ENCODE data around the gene MVD. TPM values are rescaled to one million over a fixed set of nuclear protein-coding genes. Genes with fewer than 3 reads are reported as not detected.
A peak's percentile ranks its signal among the peaks of the same experiment; 100 is the strongest.

The MVD gene
- total RNA-seq: 22.9 TPM
- long read RNA-seq, transcript MVD-201 (10 exons, 1,823 nt): major isoform, 96 of 132 reads
- long read RNA-seq, partial matches to known transcripts: 9 of 132 reads
- long read RNA-seq, other reads (novel, unspliced or antisense): 25 of 132 reads

- DNase-seq (ENCODE audit: low spot score): peak; percentile 99
Measured at GRCh38 chr16:88662843-88663606, at the start of gene MVD. TSS of gene MVD (minus strand) at chr16:88663091. CDS start at chr16:88663080, 11 bp downstream.

DNA sequence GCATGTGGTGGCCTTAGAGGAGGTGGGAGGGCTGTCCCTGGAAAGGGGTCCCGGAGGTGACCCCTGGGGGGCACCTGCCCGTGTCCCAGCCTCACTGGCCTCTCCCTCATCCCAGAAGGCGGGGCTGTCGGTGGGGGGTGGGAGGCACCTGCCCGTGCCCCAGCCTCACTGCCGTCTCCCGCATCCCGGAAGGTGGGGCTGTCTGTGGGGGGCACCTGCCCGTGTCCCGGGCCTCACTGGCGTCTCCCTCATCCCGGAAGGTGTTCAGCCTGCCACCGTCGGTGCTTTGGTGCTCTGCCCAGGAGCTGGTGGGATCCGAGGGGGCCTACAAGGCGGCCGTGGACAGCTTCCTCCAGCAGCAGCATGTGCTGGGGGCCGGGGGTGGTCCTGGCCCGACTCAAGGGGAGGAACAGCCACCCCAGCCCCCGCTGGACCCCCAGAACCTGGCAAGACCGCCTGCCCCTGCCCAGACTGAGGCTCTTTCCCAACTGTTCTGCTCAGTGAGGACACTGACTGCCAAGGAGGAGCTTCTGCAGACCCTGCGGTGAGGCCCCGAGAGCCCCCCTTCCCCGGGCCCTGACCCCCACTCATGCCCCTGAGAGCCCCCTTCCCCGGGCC is 49.6 kb upstream of the MVD start:
- no peak for DNase-seq (ENCODE audit: low spot score)

DNA sequence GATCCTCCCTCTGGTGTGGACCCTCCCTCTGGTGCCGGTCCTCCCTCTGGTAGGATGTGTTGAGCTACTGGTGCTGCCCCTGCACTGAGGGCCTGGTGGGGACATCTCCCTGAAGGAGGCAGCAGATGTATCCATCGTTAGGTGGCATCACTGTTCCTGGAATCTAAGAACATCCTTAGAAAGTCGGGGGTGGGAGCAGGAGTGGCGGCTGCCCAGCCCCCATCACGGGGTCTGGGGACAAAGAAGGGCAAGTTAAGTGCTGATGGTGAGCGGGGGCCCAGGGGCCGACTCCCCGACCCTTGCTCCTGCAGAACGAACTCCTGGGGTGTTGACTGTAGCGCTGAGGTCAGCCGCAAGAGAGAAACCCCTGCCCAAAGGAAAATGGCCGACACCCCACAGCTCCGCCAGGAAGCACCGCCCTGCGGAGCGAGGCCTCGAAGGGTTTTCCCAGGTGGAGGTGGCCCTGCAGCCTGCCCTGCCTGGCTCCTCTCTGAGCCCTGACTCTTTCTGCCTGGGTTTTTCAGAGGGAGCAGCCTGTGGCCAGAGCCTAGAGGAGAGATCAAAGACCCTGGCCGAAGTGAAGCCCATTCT is 49.0 kb upstream of the MVD start:
- no peak for DNase-seq (ENCODE audit: low spot score)

- no peak for DNase-seq (ENCODE audit: low spot score)
Measured at GRCh38 chr16:88710556-88710955, 47.7 kb upstream of the MVD start.

- DNase-seq (ENCODE audit: low spot score): no peak
Measured at GRCh38 chr16:88706965-88707826, 44.3 kb upstream of the MVD start.

DNA sequence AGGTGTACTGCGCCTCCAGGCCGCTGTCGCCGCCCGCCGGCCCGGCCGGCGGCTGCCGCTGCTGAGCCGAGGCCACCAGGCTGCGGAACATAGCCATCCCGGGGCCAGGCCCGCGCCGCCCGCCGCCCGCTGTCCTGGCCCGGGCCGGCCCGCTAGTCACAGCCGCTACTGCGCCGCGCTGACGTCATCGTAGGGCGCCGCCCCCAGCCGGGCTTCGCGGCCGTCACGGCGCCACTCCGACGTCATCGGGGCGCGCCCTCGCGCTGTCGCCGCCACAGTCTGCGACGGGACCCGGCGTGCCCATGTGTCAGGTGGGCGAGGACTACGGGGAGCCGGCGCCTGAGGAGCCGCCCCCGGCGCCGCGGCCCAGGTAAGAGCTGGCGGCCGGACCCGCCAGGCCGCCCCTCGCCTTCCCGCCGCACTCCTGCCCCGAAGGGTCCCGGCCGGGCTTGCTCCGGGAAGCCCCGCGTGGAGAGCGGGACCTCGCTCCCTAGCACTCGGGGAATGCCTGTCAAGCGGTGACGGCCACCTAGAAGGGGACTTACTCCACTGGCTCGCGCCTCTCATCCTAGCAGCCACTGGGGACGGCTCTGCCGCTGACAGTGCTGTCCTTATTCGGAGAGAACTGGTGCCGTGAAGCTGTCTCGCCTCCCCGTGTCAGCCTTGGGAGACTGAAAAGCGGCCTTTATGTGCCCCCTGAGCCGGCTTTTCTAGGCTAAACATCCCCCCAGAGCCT is 43.5 kb upstream of the MVD start, which contains the start of the genes CTU2 and RNF166:
Gene CTU2, plus strand, starts transcription at position 275 of the 736 bp plus-strand sequence. Its CDS starts 28 bp downstream, at position 303.
Gene RNF166, minus strand, starts transcription at position 180 of the 736 bp plus-strand sequence. Its CDS starts 83 bp downstream, at position 97.
- peak; percentile 97 for DNase-seq (ENCODE audit: low spot score)

DNA sequence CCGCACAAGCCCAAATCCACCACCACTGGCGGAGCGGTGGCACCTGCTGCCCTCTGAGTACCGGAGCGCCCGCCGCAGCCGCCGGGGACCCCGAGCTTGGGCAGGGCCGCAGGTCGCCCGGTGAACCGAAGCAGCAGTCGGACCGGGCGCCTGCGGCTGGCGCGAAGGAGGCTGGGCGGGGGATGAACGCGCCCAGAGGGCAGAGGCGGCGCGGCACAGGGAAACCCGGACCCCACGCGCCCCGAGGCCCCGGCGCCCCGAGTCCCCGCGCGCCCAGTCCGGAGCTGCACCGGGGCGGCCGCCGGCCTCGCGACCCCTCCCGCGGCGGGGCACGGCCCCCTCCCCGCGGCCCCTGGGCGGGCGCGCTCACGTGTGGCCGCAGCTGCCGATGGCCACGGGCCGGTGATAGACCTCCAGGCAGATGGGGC is 42.9 kb upstream of the MVD start:
- DNase-seq (ENCODE audit: low spot score): no peak

DNA sequence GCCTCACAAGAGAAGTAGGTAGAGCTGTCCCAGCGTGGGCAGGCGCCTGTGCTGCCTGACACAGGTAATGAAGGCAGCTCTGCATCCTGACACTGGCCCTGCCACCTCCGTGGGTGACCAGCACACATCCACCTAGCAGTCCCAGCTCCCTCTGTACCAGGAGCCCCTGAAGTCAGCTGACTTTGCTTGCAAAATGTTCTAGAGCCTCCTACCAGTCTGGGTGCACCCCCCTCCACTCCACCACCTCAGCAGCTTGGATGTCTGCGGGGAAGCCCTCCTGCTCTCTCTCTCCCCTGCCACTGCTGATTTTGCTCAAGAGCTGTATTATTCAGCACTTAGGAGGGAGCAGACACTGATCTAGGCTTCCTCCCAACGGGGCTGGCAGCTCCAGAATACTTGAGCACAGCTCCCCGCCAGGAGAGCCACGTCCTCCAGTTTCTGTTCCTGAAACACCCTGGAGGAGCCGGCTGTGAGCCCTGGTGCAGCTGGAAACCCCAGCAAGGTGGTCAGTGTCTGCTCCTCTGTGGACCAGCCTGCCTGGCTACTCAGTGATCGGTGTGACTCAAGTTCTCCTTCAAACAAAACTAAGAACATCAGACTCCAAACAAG is 42.3 kb upstream of the MVD start:
- DNase-seq (ENCODE audit: low spot score): no peak

- DNase-seq (ENCODE audit: low spot score): no peak
Measured at GRCh38 chr16:88703486-88704309, 40.8 kb upstream of the MVD start.

GRCh38 chr16:88702371-88703210 is 39.7 kb upstream of the MVD start:
- DNase-seq (ENCODE audit: low spot score): no peak

- DNase-seq (ENCODE audit: low spot score): no peak
Measured at GRCh38 chr16:88701581-88702370, 38.9 kb upstream of the MVD start.

DNA sequence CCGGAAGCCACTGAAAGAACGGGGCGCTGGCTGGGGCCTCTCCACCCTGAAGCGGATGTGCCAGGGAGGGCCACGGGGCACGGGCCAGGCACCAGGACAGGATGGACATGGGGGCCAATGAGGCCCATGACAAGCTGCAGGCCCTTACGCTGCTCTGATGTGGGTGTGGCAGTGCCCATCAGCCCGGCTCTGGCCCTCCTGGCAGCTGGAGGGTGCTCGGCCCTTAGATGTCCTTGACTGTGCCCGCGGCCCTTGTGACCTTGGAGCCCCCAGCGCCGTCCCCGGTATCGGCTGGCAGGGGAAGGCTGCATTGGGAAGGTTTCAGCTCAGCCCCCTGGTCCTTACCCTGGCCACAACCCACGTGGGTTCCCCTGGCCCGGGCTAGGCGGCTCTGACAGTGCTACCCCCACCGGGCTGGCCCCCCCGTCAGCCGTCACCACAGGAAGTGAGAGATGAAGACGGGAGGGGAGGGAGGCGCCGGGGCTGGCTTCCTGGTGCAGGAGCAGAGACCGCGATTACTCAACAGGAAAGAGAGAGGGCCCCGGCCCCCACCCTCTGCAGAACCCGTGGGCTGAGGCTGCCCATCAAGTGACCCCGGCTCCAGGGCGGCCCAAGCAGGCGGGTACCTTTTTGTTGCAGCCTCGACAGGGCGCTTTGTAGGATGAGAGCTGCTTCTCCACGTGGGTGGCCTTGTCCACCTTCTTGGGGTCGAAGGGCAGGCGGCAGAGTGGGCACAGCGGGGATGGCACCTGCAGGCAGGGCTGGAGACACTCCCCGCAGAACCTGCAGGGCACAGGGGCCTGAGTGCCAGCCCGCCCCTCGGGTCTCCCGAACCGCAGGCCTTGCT is 38.0 kb upstream of the MVD start:
- peak; percentile 96 for DNase-seq (ENCODE audit: low spot score)

DNA sequence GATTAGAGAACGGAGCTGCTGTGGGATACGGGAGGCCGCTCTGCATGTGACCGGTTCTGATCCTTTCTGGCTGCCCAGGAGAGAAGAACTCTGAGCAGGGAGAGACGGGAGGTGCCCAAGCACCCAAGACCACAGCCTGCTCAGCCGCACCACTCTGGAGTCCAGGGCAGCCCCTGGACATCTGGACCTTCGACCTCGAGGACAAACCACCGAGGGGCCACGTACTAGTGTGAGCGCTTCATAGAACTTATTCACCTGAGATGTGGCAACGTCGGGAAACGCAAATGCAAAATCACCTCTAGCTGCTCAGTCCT is 37.4 kb upstream of the MVD start:
- no peak for DNase-seq (ENCODE audit: low spot score)

DNA sequence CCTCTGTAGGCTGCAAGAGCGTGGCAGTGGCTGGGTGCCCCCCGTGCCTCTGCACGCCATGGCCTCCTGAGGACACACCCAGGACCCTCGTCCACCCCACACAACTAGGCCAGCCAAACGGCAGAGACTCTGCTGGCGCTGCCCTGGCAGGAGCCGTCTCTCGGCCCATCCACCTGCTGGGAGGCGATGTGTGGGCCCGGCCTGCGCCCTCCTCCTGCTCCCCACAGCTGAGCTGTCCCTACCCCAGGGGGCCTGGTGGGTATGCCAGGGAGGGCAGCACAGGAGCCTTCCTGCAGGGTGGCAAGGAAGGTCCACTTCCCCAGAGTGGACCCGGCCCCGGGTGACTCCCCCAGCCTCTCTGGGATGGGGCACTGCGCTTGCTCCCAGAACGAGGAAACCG is 36.3 kb upstream of the MVD start:
- DNase-seq (ENCODE audit: low spot score): no peak

GRCh38 chr16:88698646-88699045 is 35.8 kb upstream of the MVD start:
- DNase-seq (ENCODE audit: low spot score): no peak

DNA sequence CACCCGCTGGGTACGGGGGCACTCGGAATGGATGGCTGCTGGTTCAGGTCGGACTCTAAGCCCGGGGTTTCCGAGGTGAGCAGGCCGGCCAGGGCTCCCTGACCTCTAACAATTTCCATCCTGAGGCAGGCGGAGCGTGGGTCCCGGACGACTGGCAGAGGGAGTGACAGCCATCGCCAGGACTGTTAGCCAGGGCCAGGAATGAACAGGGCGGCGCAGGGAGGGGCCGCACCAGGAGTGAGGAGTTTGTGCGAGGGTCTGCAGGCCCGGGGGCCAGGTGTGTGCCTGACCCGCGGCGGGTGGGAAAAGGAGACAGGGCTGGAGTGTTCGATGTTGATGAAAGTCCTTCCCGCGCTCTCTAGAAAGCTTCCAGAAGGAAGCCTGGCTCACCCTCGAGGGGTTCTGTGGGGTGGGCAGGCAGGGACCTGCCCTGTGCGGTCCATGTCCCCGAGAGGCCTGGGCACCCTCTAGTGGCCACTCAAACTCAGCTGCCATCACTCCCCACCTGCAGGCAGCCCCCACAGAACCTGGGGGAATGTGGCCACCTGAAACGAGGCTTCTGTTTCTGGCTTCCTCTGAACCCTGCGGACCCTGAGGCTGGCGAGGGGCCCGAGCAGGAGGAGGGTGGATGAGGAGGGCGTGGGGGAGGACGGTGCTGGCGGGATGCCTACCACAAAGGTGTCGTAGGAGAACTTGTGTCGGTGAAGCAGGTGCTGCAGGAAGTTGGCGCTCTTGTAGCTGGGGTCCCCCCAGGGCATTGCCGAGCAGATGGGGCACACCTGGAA is 35.1 kb upstream of the MVD start:
- no peak for DNase-seq (ENCODE audit: low spot score)
